H1 (cell line): ENCODE data around the gene ARL6IP5. TPM values are rescaled to one million over a fixed set of nuclear protein-coding genes. Genes with fewer than 3 reads are reported as not detected.

Source experiments
- CBX5 ChIP-seq: fragments of 300-800, 300-1000 bp; sonication (generic); IDR thresholded peaks from 2 replicates; pipeline ENCODE4 v1.7.1; 2016; ENCODE audit warnings: antibody characterized with exemption, low read length, low read depth
- EP300 ChIP-seq, 2 experiments: IDR thresholded peaks; 1 replicate in 1 of 2; 2 replicates in 1 of 2; pipeline ENCODE4 v1.6.1; 2011 to 2012; ENCODE audit warnings: low read depth in 2 of 2, low read length in 2 of 2, mild to moderate bottlenecking in 2 of 2, borderline replicate concordance in 1 of 2, inconsistent platforms in 1 of 2, moderate library complexity in 1 of 2
- polyA plus RNA-seq, 7 experiments: library from polyadenylated mRNA; depleted of rRNA in 3 of 7; stranded (reverse) in 5 of 7; unstranded in 2 of 7; fragments of >200 nt in 5 of 7; fragments of 200-250 nt in 2 of 7; gene quantifications; 1 replicate in 5 of 7; 2 replicates in 1 of 7; 4 replicates in 1 of 7; pipeline versions ENCODE4 v1.2.1 to v1.2.3, GENCODE V29; 2011 to 2013; ENCODE audit warnings: missing spikeins in 2 of 7, mixed read lengths in 2 of 7
- total RNA-seq: library from RNA; stranded (reverse); fragmentation: NEBNext Ultra II Directional; extraction: Animal tissue kit (Norgen Biotek cat#: 25700); gene quantifications from 2 replicates; pipeline ENCODE4 v1.2.1, GENCODE V29; 2021

ARL6IP5 gene
- total and polyA plus RNA-seq, 2 of the 8 experiments (the other 6 are each of a cell fraction or from before 2014, with no cell fraction given), result 24.9 to 30.1 TPM

- no peak; a peak in 1 of 3 replicates for TF ChIP-seq EP300 (IDR thresholded peaks at IDR 0.05; ENCODE audit: borderline replicate concordance in 1 of 2, low read depth in 2 of 2, low read length in 2 of 2)
- TF ChIP-seq CBX5, result no peak
These were observed 32.8 kb upstream of the ARL6IP5 start, which contains the start of gene TMF1 (continued) for GRCh38 chr3:69051756-69052471.
